Osteocyte (in vitro differentiated cells): Measurements from ENCODE around the gene EPHB3. TPM values are rescaled to one million over a fixed set of nuclear protein-coding genes. Genes with fewer than 3 reads are reported as not detected.

Source experiments
- DNase-seq: peaks from one replicate; pipeline ENCODE4 v3.0.0; 2021; ENCODE audit warnings: mixed read lengths; ENCODE audit not compliant: unreplicated experiment; ENCODE audit errors: extremely low spot score
- H3K27ac Mint-ChIP-seq: one replicate; pipeline ENCODE4 v1.8.0; 2021; ENCODE audit warnings: mild to moderate bottlenecking, mixed read lengths; ENCODE audit not compliant: unreplicated experiment
- H3K27me3 Mint-ChIP-seq: one replicate; pipeline ENCODE4 v1.8.0; 2021; ENCODE audit warnings: mixed read lengths; ENCODE audit not compliant: unreplicated experiment
- H3K36me3 Mint-ChIP-seq: one replicate; pipeline ENCODE4 v1.8.0; 2021; ENCODE audit warnings: mixed read lengths; ENCODE audit not compliant: unreplicated experiment
- H3K4me1 Mint-ChIP-seq: one replicate; pipeline ENCODE4 v1.8.0; 2021; ENCODE audit warnings: mixed read lengths; ENCODE audit not compliant: unreplicated experiment
- H3K4me3 Mint-ChIP-seq: one replicate; pipeline ENCODE4 v1.8.0; 2021; ENCODE audit warnings: mild to moderate bottlenecking, moderate library complexity, mixed read lengths; ENCODE audit not compliant: unreplicated experiment
- H3K9me3 Mint-ChIP-seq: one replicate; pipeline ENCODE4 v1.8.0; 2021; ENCODE audit warnings: mixed read lengths; ENCODE audit not compliant: unreplicated experiment
- total RNA-seq: library from RNA; stranded (reverse); gene quantifications from 2 replicates; pipeline ENCODE4 v1.2.1, GENCODE V29; 2021
- TF ChIP-seq, protein P1 (sequence below): fragments of 200-600 bp; sonication (generic); IDR thresholded peaks from 2 replicates; pipeline ENCODE4 v1.5.0; 2021; ENCODE audit warnings: antibody characterized with exemption, mild to moderate bottlenecking, moderate library complexity

EPHB3 gene
- total RNA-seq, 1 donor from 2014 or later, result 11.4 TPM

DNA sequence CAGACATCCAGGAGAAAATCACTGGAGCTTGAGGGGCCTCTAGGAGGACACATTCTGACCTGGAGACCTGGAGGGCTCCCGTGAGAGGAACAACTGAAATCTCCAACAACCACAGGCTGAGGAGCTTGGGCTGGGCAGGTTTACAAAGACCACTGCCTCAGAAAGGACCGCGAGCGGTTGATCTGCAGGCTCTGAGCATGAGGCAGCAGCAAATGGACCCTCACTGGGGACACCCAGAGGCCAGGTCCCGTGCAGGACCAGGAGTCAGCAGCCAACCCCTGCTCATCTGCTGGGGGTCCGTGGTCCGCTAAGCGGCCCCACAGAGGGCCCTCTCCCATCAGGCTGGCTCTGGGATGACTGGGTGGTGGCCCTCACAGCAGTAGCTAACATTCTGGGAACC, 10.5 kb upstream of the EPHB3 start:
- H3K4me1 Mint-ChIP-seq, result no peaks in the 10 kb centered on the region
- no peak for DNase-seq
- no peak overlapping the region for H3K4me3 Mint-ChIP-seq
- TF ChIP-seq, protein P1, sequence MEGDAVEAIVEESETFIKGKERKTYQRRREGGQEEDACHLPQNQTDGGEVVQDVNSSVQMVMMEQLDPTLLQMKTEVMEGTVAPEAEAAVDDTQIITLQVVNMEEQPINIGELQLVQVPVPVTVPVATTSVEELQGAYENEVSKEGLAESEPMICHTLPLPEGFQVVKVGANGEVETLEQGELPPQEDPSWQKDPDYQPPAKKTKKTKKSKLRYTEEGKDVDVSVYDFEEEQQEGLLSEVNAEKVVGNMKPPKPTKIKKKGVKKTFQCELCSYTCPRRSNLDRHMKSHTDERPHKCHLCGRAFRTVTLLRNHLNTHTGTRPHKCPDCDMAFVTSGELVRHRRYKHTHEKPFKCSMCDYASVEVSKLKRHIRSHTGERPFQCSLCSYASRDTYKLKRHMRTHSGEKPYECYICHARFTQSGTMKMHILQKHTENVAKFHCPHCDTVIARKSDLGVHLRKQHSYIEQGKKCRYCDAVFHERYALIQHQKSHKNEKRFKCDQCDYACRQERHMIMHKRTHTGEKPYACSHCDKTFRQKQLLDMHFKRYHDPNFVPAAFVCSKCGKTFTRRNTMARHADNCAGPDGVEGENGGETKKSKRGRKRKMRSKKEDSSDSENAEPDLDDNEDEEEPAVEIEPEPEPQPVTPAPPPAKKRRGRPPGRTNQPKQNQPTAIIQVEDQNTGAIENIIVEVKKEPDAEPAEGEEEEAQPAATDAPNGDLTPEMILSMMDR, result no peak
- H3K27ac Mint-ChIP-seq, result no peak overlapping the region
- H3K27me3 Mint-ChIP-seq, result peaks cover 60% of the 10 kb centered on the region
- no peaks in the 10 kb centered on the region for H3K36me3 Mint-ChIP-seq
- H3K9me3 Mint-ChIP-seq, result no peaks in the 10 kb centered on the region

DNA sequence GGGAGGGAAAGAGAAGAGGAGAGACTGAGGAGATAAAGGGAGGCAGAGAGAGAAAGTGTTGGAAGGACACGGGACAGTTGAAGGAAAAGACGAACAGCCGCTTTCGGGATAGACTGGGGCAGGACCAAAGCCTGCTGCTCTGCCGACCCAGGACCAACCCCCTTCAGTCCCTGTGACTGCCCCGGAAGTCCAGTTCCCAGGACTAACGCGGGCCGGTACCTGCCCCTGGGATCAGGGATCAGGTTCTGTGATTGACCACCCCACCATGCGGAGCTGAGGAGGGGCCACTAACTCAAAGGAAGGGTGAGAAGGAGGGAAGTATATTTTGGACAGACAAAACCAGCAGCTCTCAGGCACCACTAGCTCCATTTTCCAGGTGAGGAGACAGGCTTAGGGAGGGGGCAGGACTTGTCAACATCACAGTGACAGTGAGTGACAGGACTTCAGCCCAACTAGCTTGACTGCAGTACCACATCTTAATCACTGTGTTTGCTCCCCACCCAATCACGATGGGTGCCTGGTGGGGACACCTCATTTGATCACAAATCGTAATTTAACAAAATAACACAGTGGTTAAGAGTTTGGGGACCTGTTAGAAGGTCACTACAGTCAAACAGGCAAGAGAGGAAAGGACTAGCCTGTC, 9.8 kb upstream of the EPHB3 start:
- Mint-ChIP-seq H3K36me3 (no peaks in the 10 kb centered on the region), H3K9me3 (no peaks in the 10 kb centered on the region), H3K4me3 (no peak overlapping the region), H3K4me1 (no peaks in the 10 kb centered on the region), H3K27ac (no peak overlapping the region), H3K27me3 (peaks cover 63% of the 10 kb centered on the region)
- DNase-seq, result no peak
- TF ChIP-seq, protein P1, result no peak

DNA sequence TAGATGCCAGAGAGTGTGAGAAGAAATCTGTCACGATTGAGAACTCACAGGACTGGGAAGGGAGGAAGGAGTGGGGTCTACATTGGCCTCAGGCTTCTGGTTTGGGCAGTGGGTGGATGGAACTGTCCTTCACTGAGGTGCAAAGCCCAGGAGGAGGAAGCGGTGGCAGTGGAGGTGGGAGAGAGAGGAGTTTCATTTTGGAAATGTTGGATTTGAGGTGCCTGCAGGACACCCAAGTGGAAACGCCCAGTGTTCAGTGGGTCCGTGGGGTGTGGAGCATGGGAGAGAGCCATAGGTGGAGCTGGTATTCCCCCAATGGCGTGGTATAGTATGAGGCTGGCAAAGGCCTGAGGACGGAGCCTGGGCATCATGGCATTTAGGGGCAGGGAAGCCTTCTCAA, 9.3 kb upstream of the EPHB3 start:
- H3K4me3 Mint-ChIP-seq, result no peak overlapping the region
- no peak for DNase-seq
- no peaks in the 10 kb centered on the region for H3K9me3 Mint-ChIP-seq
- no peaks in the 10 kb centered on the region for H3K4me1 Mint-ChIP-seq
- no peaks in the 10 kb centered on the region for H3K36me3 Mint-ChIP-seq
- H3K27me3 Mint-ChIP-seq, result peaks cover 63% of the 10 kb centered on the region
- H3K27ac Mint-ChIP-seq, result no peak overlapping the region
- TF ChIP-seq, protein P1, result no peak

DNA sequence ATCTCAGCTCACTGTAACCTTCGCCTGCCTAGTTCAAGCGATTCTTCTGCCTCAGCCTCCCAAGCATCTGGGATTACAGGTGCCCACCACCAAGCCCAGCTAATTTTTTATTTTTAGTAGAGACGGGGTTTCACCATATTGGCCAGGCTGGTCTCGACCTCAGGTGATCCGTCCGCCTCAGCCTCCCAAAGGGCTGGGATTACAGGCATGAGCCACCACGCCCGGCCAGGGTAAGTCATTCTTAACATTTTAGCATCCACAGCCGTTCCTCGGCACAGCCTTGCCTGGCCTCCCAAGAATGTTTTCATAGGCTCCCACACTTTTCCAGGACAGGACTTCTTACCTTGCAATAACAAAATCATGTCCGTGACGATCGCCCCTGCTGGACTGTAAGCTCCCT, 8.7 kb upstream of the EPHB3 start:
- Mint-ChIP-seq H3K9me3 (no peaks in the 10 kb centered on the region), H3K4me3 (no peak overlapping the region), H3K4me1 (no peaks in the 10 kb centered on the region), H3K27me3 (peaks cover 68% of the 10 kb centered on the region), H3K27ac (no peak overlapping the region), H3K36me3 (no peaks in the 10 kb centered on the region)
- no peak for DNase-seq
- TF ChIP-seq, protein P1, result no peak

DNA sequence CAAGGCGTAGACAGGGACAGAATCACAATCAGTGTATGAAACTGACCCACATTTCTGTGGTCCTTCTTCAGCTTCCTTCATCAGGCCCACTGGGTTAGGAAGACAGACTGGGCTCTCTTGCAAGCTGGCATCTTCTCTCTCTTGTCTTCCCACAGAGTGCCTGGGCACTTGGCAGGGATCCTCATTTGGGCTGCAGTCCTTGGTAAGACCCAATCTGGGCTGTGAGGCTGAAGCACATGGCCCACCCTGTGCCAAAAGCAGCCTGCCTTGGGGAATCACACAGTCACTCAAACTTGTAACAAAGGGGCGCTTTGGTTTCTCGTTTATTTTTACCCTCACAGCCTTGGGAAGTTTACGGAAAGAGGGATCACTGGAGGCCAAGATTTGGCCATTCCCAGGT, 8.2 kb upstream of the EPHB3 start:
- Mint-ChIP-seq H3K4me1 (no peaks in the 10 kb centered on the region), H3K36me3 (no peaks in the 10 kb centered on the region), H3K9me3 (no peaks in the 10 kb centered on the region), H3K27ac (no peak overlapping the region), H3K27me3 (peaks cover 72% of the 10 kb centered on the region), H3K4me3 (no peak overlapping the region)
- TF ChIP-seq, protein P1, result no peak
- DNase-seq, result no peak
